AG20443 (cell line): ENCODE measurements around the gene BPI.
A peak's percentile ranks its signal among the peaks of the same experiment; 100 is the strongest.
"Not testable (repeated sequence)": the region's sequence is repeated elsewhere in the genome, so short reads cannot be mapped to it uniquely, and the experiment has no call there.

ENCODE experiments used
- DNase-seq: peaks from one replicate; pipeline ENCODE4 v3.0.0; 2012; ENCODE audit warnings: low spot score, mixed read lengths

BPI gene

DNA sequence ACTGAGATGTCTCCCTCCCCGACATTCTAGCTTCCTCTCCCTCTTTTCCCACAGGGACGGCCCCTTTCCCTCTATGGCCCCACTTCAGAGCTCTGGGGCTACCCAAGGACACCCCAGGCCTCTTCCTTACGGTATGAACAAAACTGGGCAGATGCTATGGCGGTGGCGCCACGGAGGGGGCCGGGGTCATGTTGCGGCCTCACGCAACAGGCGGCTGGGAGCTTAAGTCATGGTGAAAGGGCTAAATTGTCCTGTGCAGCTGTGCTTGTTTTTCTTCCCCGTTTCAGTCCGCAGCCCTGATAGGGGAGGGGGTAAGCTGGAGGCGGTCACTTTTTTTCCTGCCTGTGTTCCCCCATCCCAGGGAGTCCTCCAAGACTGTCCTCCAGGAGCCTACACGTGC, 25.8 kb upstream of the BPI start:
- DNase-seq = no peak

- no peak for DNase-seq
These were observed 25.2 kb upstream of the BPI start for GRCh38 chr20:38278763-38279162.

GRCh38 chr20:38281176-38281915, 22.6 kb upstream of the BPI start:
- not testable (repeated sequence) for DNase-seq

DNA sequence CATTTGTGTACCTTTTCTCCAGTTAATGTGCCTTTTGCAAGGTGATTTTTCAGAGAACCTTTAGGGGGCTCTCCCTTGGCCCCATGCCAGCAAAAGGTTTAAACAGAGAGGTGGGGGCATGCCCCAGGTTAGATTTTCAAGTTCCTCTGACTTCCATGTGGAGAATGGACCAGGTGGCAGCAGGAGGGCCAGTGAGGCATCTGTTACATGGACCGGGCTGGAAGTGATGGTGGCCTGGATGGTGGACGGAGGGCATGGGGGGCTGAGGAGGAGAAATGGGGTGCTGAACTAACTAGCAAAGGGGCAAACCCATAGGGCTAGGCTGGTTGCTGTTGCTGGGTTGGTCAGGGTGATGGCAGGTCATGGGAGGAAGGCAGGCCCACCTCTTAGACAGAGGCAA, 20.7 kb upstream of the BPI start:
- DNase-seq = no peak

- not testable (repeated sequence) for DNase-seq
These were observed 19.8 kb upstream of the BPI start for GRCh38 chr20:38284066-38284650.

- DNase-seq = no peak
These were observed 19.0 kb upstream of the BPI start for GRCh38 chr20:38284893-38285444.

- peak; percentile 30 for DNase-seq
These were observed 17.1 kb upstream of the BPI start for GRCh38 chr20:38286586-38287531.

- peak; percentile 66 for DNase-seq
These were observed 12.8 kb upstream of the BPI start for GRCh38 chr20:38290829-38291814.

- DNase-seq = no peak
These were observed 12.0 kb upstream of the BPI start for GRCh38 chr20:38291966-38292365.

DNA sequence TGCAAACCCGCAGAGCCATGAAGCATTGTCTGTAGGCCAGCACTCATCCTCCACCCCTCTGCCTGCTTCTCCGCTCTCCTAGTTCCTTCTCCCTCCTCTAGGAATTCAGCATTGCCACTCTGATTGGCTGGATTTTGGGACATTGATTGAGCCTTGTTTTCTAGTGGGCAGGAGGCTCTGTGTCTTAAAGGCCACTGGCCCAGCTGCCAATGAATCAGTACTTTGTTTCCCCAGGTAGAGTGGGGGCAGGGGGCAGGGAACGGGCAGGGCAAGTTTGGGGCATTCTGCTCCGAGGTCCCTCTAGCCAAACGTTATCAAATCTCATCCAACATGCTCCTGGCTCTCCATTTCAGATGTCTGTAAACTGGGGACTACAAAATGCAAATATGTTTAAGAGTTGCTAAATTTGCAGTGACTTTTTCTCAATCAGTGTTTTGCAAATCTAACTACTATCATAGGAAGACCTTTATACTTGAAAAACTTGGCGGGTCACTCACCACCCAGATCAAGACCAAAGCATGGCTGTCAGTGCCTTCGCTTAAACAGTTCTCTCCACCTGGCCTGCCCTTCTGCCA, 10.4 kb upstream of the BPI start:
- no peak for DNase-seq

- DNase-seq = no peak
These were observed 9.8 kb upstream of the BPI start for GRCh38 chr20:38294076-38294591.

DNA sequence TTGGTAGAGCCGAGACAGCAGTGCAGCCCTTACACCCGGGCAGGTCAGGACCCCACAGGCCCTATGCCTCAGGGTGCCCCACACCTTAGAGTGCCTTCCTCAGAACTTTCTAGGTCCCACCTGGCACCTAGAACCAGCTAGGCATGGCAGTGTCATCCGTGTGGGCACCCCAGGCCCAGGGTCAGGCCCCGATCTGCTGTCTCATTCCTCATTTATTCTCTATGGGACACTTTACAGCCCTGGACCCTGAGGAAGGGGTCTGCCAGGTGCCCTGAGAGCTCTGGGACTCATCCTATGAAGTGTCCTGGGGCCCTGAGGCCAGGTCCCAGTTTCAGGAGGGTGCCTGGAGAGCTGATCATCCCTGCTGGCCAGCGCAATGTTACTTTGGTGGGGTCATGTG, 8.1 kb upstream of the BPI start:
- DNase-seq = no peak

- no peak for DNase-seq
These were observed 7.5 kb upstream of the BPI start for GRCh38 chr20:38296433-38296832.

GRCh38 chr20:38297916-38298674, 5.9 kb upstream of the BPI start:
- no peak for DNase-seq

GRCh38 chr20:38298768-38299288, 5.1 kb upstream of the BPI start:
- DNase-seq = peak; percentile 78

GRCh38 chr20:38299963-38300362, 4.0 kb upstream of the BPI start:
- no peak for DNase-seq

GRCh38 chr20:38300438-38300837, 3.5 kb upstream of the BPI start:
- DNase-seq = no peak

- DNase-seq = no peak
These were observed 2.6 kb upstream of the BPI start for GRCh38 chr20:38301309-38301708.

DNA sequence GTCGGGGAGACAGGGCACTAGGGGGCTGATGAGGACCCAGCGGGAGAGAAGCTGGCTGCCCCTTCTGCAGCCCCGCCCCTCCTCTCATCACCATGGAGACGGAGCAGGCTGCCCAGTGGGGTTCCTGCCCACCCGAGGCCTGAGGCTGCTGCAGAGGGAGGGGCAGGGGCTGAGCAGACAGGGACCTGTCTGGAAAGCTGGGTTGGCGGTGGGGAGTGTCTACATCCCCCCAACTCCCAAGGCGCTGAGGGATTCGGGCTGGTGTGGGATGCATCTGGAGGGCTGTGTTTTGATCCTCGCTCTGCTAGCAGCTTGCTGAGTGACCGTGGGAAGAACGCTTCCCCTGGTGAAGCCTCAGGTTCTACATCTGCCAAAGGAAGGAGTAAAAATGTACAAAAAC, 1.2 kb upstream of the BPI start:
- no peak for DNase-seq
